Testis (tissue), 3 donors: ENCODE results near the gene DDC. TPM values are rescaled to one million over a fixed set of nuclear protein-coding genes. Genes with fewer than 3 reads are reported as not detected.

Experiments used
- DNase-seq: peaks from one replicate; pipeline ENCODE4 v3.0.0-alpha.2; 2019
- H3K27ac ChIP-seq, 2 donors: fragments of 200-600 bp; sonication (generic); one replicate each; pipeline ENCODE4 v1.5.1; 2019
- H3K27me3 ChIP-seq: fragments of 200-600 bp; sonication (generic); one replicate; pipeline ENCODE4 v1.5.1; 2019
- H3K36me3 ChIP-seq: fragments of 200-600 bp; sonication (generic); one replicate; pipeline ENCODE4 v1.5.1; 2017; ENCODE audit warnings: low read depth; ENCODE audit errors: missing control alignments
- H3K4me1 ChIP-seq: fragments of 200-600 bp; sonication (generic); one replicate; pipeline ENCODE4 v1.5.1; 2019
- H3K4me3 ChIP-seq, 2 donors: fragments of 200-600 bp; sonication (generic); one replicate each; pipeline ENCODE4 v1.5.1; 2017 to 2019
- H3K9me3 ChIP-seq: fragments of 200-600 bp; sonication (generic); one replicate; pipeline ENCODE4 v1.5.1; 2017
- CTCF ChIP-seq, 3 experiments: fragments of 450-650 bp in 2 of 3; fragments of 200-600 bp in 1 of 3; sonication (generic) in 1 of 3; IDR thresholded peaks; one replicate each; pipeline ENCODE4 v1.5.1; 2016 to 2019; ENCODE audit warnings: antibody characterized with exemption in 3 of 3, mild to moderate bottlenecking in 2 of 3, moderate library complexity in 1 of 3
- POLR2A ChIP-seq: fragments of 450-650 bp; IDR thresholded peaks from one replicate; pipeline ENCODE4 v1.6.1; 2017; ENCODE audit warnings: antibody characterized with exemption, mild to moderate bottlenecking, moderate library complexity
- WGBS, 2 donors: methylation state at CpG; one replicate each; pipeline ENCODE4 v1.1.5; 2018; 5-methylcytosine and 5-hydroxymethylcytosine counted together
- intact Hi-C: fragments of 100-400 bp; cut with DNase I; formaldehyde crosslinking; loops from one replicate; pipeline ENCODE4 v1.15.1; 2023; ENCODE audit warnings: low total_unique reads
- polyA plus RNA-seq: library from polyadenylated mRNA; stranded (reverse); fragments of 350-450 nt; fragmentation: Illumina TruSeq; extraction: RNeasy Lipid Tissue Mini Kit (QIAGEN cat#74804); gene quantifications from one replicate; pipeline ENCODE4 v1.2.3, GENCODE V29; 2014; ENCODE audit warnings: low read depth, low replicate concordance; ENCODE audit not compliant: insufficient read depth
- total RNA-seq, 2 donors: library from RNA; depleted of rRNA; stranded (reverse); fragments of >200 nt; gene quantifications; one replicate each; pipeline ENCODE4 v1.2.3, GENCODE V29; 2016

The DDC gene
- total and polyA plus RNA-seq, 3 donors from 2014 or later = 1.2 to 4.1 (median 3.3) TPM

GRCh38 chr7:50509459-50509858, 55.7 kb downstream of the DDC start:
- no peaks in the 10 kb centered on the region for H3K36me3 ChIP-seq
- TF ChIP-seq POLR2A = no peak
- no peak for TF ChIP-seq CTCF (IDR thresholded peaks at IDR 0.05)
- WGBS, 2 donors = 86 to 88% methylated on average over 2 of the region's 2 CpGs
- no peak overlapping the region for H3K4me3 ChIP-seq
- H3K27ac ChIP-seq = no peak overlapping the region
- H3K27me3 ChIP-seq = no peaks in the 10 kb centered on the region
- DNase-seq = no peak
- no peaks in the 10 kb centered on the region for H3K4me1 ChIP-seq
- no peaks in the 10 kb centered on the region for H3K9me3 ChIP-seq
- intact Hi-C loops = no loop called here

- 86 to 93% methylated on average over 5 of the region's 5 CpGs for WGBS, 2 donors
- H3K4me3 ChIP-seq = no peak overlapping the region
Observed at GRCh38 chr7:50508471-50508943, 56.7 kb downstream of the DDC start.

GRCh38 chr7:50507898-50508470, 57.2 kb downstream of the DDC start:
- no peak for TF ChIP-seq POLR2A
- no peak for TF ChIP-seq CTCF (IDR thresholded peaks at IDR 0.05)
- no peak for DNase-seq
- no peaks in the 10 kb centered on the region for H3K36me3 ChIP-seq
- H3K4me3 ChIP-seq = no peak overlapping the region
- no peaks in the 10 kb centered on the region for H3K9me3 ChIP-seq
- H3K27ac ChIP-seq = no peak overlapping the region
- WGBS, 2 donors = 87 to 92% methylated on average over 6 to 7 of the region's 7 CpGs
- intact Hi-C loops = no loop called here
- H3K4me1 ChIP-seq = peaks cover under 1% of the 10 kb centered on the region
- no peaks in the 10 kb centered on the region for H3K27me3 ChIP-seq

More at GRCh38 chr7:50508471-50508943, 56.7 kb downstream of the DDC start:
- H3K4me1 ChIP-seq = no peaks in the 10 kb centered on the region
- no peaks in the 10 kb centered on the region for H3K9me3 ChIP-seq
- H3K27ac ChIP-seq = no peak overlapping the region
- DNase-seq = no peak
- H3K36me3 ChIP-seq = no peaks in the 10 kb centered on the region
- intact Hi-C loops = no loop called here
- TF ChIP-seq POLR2A = no peak
- TF ChIP-seq CTCF (IDR thresholded peaks at IDR 0.05) = no peak
- no peaks in the 10 kb centered on the region for H3K27me3 ChIP-seq

GRCh38 chr7:50505553-50506210, 59.5 kb downstream of the DDC start:
- no peak overlapping the region for H3K4me3 ChIP-seq
- DNase-seq = no peak
- TF ChIP-seq POLR2A (no peak), CTCF (IDR thresholded peaks at IDR 0.05) (no peak)
- H3K36me3 ChIP-seq = no peaks in the 10 kb centered on the region
- no peaks in the 10 kb centered on the region for H3K27me3 ChIP-seq
- intact Hi-C loops = no loop called here
- H3K9me3 ChIP-seq = no peaks in the 10 kb centered on the region
- 71 to 86% methylated on average over 10 of the region's 10 CpGs for WGBS, 2 donors
- H3K27ac ChIP-seq = no peak overlapping the region
- H3K4me1 ChIP-seq = peaks cover 11% of the 10 kb centered on the region
